IPS-20b (cell line): ENCODE results near the gene RPL10A.
"Not testable (repeated sequence)": the region's sequence is repeated elsewhere in the genome, so short reads cannot be mapped to it uniquely, and the experiment has no call there.

Experiments used
- H3K27ac ChIP-seq: one replicate; pipeline ENCODE4 v1.5.1; 2013; ENCODE audit warnings: low read length
- H3K27me3 ChIP-seq: 2 replicates; pipeline ENCODE4 v1.6.1; 2013; ENCODE audit warnings: mild to moderate bottlenecking, low read length, inconsistent platforms; ENCODE audit not compliant: insufficient read depth
- H3K36me3 ChIP-seq: 2 replicates; pipeline ENCODE4 v1.6.1; 2013; ENCODE audit warnings: low read depth, mild to moderate bottlenecking, inconsistent platforms, low read length, moderate library complexity; ENCODE audit not compliant: insufficient read depth
- H3K4me1 ChIP-seq: 2 replicates; pipeline ENCODE4 v1.6.1; 2013; ENCODE audit warnings: mild to moderate bottlenecking, control low read depth, inconsistent platforms, low read length, moderate library complexity; ENCODE audit not compliant: insufficient read depth
- H3K4me3 ChIP-seq: 2 replicates; pipeline ENCODE4 v1.5.1; 2013; ENCODE audit warnings: mild to moderate bottlenecking, low read length, inconsistent platforms
- H3K9ac ChIP-seq: 2 replicates; pipeline ENCODE4 v1.6.1; 2013; ENCODE audit warnings: low read depth, mild to moderate bottlenecking, inconsistent platforms, low read length, moderate library complexity
- H3K9me3 ChIP-seq: 2 replicates; pipeline ENCODE4 v1.6.1; 2013; ENCODE audit warnings: mild to moderate bottlenecking, low read depth, low read length, inconsistent platforms; ENCODE audit not compliant: insufficient read depth

The RPL10A gene

GRCh38 chr6:35506536-35506935, 38.3 kb downstream of the RPL10A start:
- Histone ChIP-seq H3K4me1 (peaks cover 13% of the 10 kb centered on the region), H3K9ac (no peak overlapping the region), H3K27ac (no peak overlapping the region), H3K9me3 (no peaks in the 10 kb centered on the region), H3K4me3 (no peak overlapping the region), H3K36me3 (no peaks in the 10 kb centered on the region), H3K27me3 (peaks cover 28% of the 10 kb centered on the region)

- Histone ChIP-seq H3K36me3 (no peaks in the 10 kb centered on the region), H3K27ac (no peak overlapping the region), H3K4me1 (peaks cover 13% of the 10 kb centered on the region), H3K4me3 (no peak overlapping the region), H3K9me3 (no peaks in the 10 kb centered on the region), H3K27me3 (peaks cover 30% of the 10 kb centered on the region), H3K9ac (no peak overlapping the region)
Observed at GRCh38 chr6:35507221-35507620, 39.0 kb downstream of the RPL10A start.

GRCh38 chr6:35508027-35508426, 39.8 kb downstream of the RPL10A start:
- Histone ChIP-seq H3K4me3 (no peak overlapping the region), H3K9me3 (no peaks in the 10 kb centered on the region), H3K27me3 (peaks cover 30% of the 10 kb centered on the region), H3K4me1 (peaks cover 13% of the 10 kb centered on the region), H3K27ac (no peak overlapping the region), H3K9ac (no peak overlapping the region), H3K36me3 (no peaks in the 10 kb centered on the region)

- peaks cover 13% of the 10 kb centered on the region for H3K4me1 ChIP-seq
- no peak overlapping the region for H3K27ac ChIP-seq
- no peaks in the 10 kb centered on the region for H3K9me3 ChIP-seq
- no peak overlapping the region for H3K4me3 ChIP-seq
- peaks cover 30% of the 10 kb centered on the region for H3K27me3 ChIP-seq
- H3K9ac ChIP-seq = no peak overlapping the region
- no peaks in the 10 kb centered on the region for H3K36me3 ChIP-seq
Observed at GRCh38 chr6:35508542-35508941, 40.3 kb downstream of the RPL10A start.

- Histone ChIP-seq H3K9ac (peak overlapping the region; percentile 46; the same call in 1 of the 2 replicates), H3K4me3 (peak overlapping the region; percentile 53; the same call in 1 of the 2 replicates), H3K27me3 (peaks cover 25% of the 10 kb centered on the region), H3K27ac (no peak overlapping the region), H3K4me1 (peaks cover 13% of the 10 kb centered on the region; the same call in 1 of the 2 replicates), H3K36me3 (no peaks in the 10 kb centered on the region), H3K9me3 (no peaks in the 10 kb centered on the region)
Observed at GRCh38 chr6:35510916-35511561, 42.8 kb downstream of the RPL10A start.

- no peaks in the 10 kb centered on the region for H3K9me3 ChIP-seq
- no peak overlapping the region for H3K27ac ChIP-seq
- H3K36me3 ChIP-seq = no peaks in the 10 kb centered on the region
- H3K27me3 ChIP-seq = peaks cover 20% of the 10 kb centered on the region
- peak overlapping the region; percentile 46; the same call in 1 of the 2 replicates for H3K9ac ChIP-seq
- H3K4me3 ChIP-seq = peak overlapping the region; percentile 53; the same call in 1 of the 2 replicates
- peaks cover 13% of the 10 kb centered on the region; the same call in 1 of the 2 replicates for H3K4me1 ChIP-seq
Observed at GRCh38 chr6:35511562-35511941, 43.4 kb downstream of the RPL10A start.

- peak overlapping the region; percentile 53; the same call in 1 of the 2 replicates for H3K4me3 ChIP-seq
- no peaks in the 10 kb centered on the region for H3K9me3 ChIP-seq
- no peak overlapping the region for H3K9ac ChIP-seq
- peaks cover 16% of the 10 kb centered on the region for H3K27me3 ChIP-seq
- H3K36me3 ChIP-seq = no peaks in the 10 kb centered on the region
- peaks cover 13% of the 10 kb centered on the region; the same call in 1 of the 2 replicates for H3K4me1 ChIP-seq
- no peak overlapping the region for H3K27ac ChIP-seq
Observed at GRCh38 chr6:35512006-35512405, 43.8 kb downstream of the RPL10A start.

- peaks cover 16% of the 10 kb centered on the region for H3K27me3 ChIP-seq
- H3K9ac ChIP-seq = peak within 1 kb of the TSS; percentile 46; the same call in 1 of the 2 replicates
- H3K4me1 ChIP-seq = peaks cover 13% of the 10 kb centered on the region; the same call in 1 of the 2 replicates
- no peaks in the 10 kb centered on the region for H3K9me3 ChIP-seq
- H3K36me3 ChIP-seq = no peaks in the 10 kb centered on the region
- peak within 1 kb of the TSS; percentile 53; the same call in 1 of the 2 replicates for H3K4me3 ChIP-seq
- H3K27ac ChIP-seq = no peak within 1 kb of the TSS
Observed at GRCh38 chr6:35512740-35513139, 44.5 kb downstream of the RPL10A start, which contains the start of gene TULP1. TULP1 (minus strand) TSS chr6:35512896; CDS start chr6:35512858, 38 bp downstream.

- H3K9me3 ChIP-seq = no peaks in the 10 kb centered on the region
- no peak overlapping the region for H3K9ac ChIP-seq
- no peak overlapping the region for H3K27ac ChIP-seq
- no peak overlapping the region for H3K4me3 ChIP-seq
- no peaks in the 10 kb centered on the region for H3K36me3 ChIP-seq
- peaks cover 7% of the 10 kb centered on the region for H3K4me1 ChIP-seq
- peaks cover 16% of the 10 kb centered on the region for H3K27me3 ChIP-seq
Observed at GRCh38 chr6:35514587-35514986, 46.4 kb downstream of the RPL10A start.

- H3K9ac ChIP-seq, H3K27ac ChIP-seq, H3K9me3 ChIP-seq, H3K36me3 ChIP-seq, H3K4me3 ChIP-seq, H3K27me3 ChIP-seq, H3K4me1 ChIP-seq: not testable (repeated sequence)
Observed at GRCh38 chr6:35515939-35516338, 47.7 kb downstream of the RPL10A start.

- peaks cover 4% of the 10 kb centered on the region for H3K4me1 ChIP-seq
- H3K36me3 ChIP-seq = no peaks in the 10 kb centered on the region
- H3K27me3 ChIP-seq = peaks cover under 1% of the 10 kb centered on the region; the same call in 1 of the 2 replicates
- H3K4me3 ChIP-seq = no peak overlapping the region
- H3K9me3 ChIP-seq = no peaks in the 10 kb centered on the region
- H3K27ac ChIP-seq = no peak overlapping the region
- no peak overlapping the region for H3K9ac ChIP-seq
Observed at GRCh38 chr6:35516712-35517111, 48.5 kb downstream of the RPL10A start.

- not testable (repeated sequence) for H3K9ac ChIP-seq, H3K4me3 ChIP-seq, H3K27ac ChIP-seq, H3K27me3 ChIP-seq, H3K36me3 ChIP-seq, H3K9me3 ChIP-seq, H3K4me1 ChIP-seq
Observed at GRCh38 chr6:35517978-35518377, 49.8 kb downstream of the RPL10A start.
